Lower leg skin (tissue), 4 donors: ENCODE data around the gene ZNF366. TPM values are rescaled to one million over a fixed set of nuclear protein-coding genes. Genes with fewer than 3 reads are reported as not detected.

Experiments used
- DNase-seq, 2 donors: peaks; one replicate each; pipeline ENCODE4 v3.0.0-alpha.2; 2019; ENCODE audit warnings: low spot score in 2 of 2
- H3K4me3 ChIP-seq: fragments of 200-600 bp; sonication (generic); 2 replicates; pipeline ENCODE4 v1.5.1; 2017; ENCODE audit warnings: mild to moderate bottlenecking, low read depth; ENCODE audit not compliant: poor library complexity, severe bottlenecking
- POLR2A ChIP-seq, 2 donors: fragments of 450-650 bp; IDR thresholded peaks; one replicate each; pipeline ENCODE4 v1.6.1; 2016 to 2017; ENCODE audit warnings: antibody characterized with exemption in 2 of 2, mild to moderate bottlenecking in 1 of 2, moderate library complexity in 1 of 2
- WGBS, 2 donors: methylation state at CpG; one replicate each; pipeline ENCODE4 v1.1.5; 2018; 5-methylcytosine and 5-hydroxymethylcytosine counted together
- intact Hi-C: fragments of 100-400 bp; cut with DNase I; formaldehyde crosslinking; loops from one replicate; pipeline ENCODE4 v1.15.0; 2023; ENCODE audit warnings: low total_unique reads
- total RNA-seq, 4 donors: library from RNA; depleted of rRNA; stranded (reverse); fragments of >200 nt; gene quantifications; one replicate each; pipeline ENCODE4 v1.1.0, GENCODE V29; 2016
- TF ChIP-seq, protein P1 (sequence below), 3 donors: fragments of 450-650 bp; IDR thresholded peaks; one replicate each; pipeline ENCODE4 v1.5.1; 2016; ENCODE audit warnings: antibody characterized with exemption in 3 of 3, mild to moderate bottlenecking in 3 of 3, moderate library complexity in 2 of 3

Gene ZNF366
- total RNA-seq, 4 donors from 2014 or later: 0.51 to 3.5 (median 1.6) TPM

DNA sequence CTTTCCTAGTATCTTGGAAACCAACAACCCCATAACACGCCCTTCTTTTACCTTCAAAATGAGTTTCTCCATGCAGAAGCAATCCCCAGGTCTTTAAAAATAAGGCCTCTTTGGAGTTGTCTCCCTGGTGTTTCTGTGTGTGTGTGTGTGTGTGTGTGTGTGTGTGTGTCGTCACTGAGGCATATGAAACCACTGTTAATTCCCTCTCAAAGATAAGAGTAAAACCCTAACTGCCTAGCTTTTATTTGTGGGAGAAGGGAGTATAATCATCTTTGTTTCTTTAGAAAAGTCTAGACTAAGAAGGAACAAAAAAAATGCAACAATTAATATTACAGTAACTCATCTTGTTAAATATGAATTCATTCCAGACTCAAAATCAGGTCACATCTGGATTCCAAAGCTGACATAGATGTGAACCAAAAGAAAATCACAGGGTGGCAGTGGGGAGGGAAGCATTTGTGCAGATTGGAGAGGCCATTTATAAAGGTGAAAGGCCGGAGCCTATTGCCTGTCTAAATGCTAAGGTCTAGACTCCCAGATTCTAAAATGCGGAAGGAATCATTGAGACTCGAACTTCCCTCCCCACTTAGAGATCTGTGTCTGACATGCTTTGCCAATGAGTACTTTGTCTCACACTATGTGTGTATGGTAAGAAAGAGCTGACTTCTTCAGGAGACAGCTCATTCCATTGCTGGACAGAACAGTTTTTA is 91.4 kb downstream of the ZNF366 start:
- intact Hi-C loops: loop anchor here (5.0 kb wide), 1 partner anchor 1492 kb away; no protein-coding TSS in a partner anchor
- H3K4me3 ChIP-seq: no peak overlapping the region
- no peak for DNase-seq
- TF ChIP-seq POLR2A (IDR thresholded peaks at IDR 0.05): no peak
- TF ChIP-seq, protein P1, sequence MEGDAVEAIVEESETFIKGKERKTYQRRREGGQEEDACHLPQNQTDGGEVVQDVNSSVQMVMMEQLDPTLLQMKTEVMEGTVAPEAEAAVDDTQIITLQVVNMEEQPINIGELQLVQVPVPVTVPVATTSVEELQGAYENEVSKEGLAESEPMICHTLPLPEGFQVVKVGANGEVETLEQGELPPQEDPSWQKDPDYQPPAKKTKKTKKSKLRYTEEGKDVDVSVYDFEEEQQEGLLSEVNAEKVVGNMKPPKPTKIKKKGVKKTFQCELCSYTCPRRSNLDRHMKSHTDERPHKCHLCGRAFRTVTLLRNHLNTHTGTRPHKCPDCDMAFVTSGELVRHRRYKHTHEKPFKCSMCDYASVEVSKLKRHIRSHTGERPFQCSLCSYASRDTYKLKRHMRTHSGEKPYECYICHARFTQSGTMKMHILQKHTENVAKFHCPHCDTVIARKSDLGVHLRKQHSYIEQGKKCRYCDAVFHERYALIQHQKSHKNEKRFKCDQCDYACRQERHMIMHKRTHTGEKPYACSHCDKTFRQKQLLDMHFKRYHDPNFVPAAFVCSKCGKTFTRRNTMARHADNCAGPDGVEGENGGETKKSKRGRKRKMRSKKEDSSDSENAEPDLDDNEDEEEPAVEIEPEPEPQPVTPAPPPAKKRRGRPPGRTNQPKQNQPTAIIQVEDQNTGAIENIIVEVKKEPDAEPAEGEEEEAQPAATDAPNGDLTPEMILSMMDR (IDR thresholded peaks at IDR 0.05): no peak
- 83 to 85% methylated on average over 5 of the region's 5 CpGs for WGBS, 2 donors

DNA sequence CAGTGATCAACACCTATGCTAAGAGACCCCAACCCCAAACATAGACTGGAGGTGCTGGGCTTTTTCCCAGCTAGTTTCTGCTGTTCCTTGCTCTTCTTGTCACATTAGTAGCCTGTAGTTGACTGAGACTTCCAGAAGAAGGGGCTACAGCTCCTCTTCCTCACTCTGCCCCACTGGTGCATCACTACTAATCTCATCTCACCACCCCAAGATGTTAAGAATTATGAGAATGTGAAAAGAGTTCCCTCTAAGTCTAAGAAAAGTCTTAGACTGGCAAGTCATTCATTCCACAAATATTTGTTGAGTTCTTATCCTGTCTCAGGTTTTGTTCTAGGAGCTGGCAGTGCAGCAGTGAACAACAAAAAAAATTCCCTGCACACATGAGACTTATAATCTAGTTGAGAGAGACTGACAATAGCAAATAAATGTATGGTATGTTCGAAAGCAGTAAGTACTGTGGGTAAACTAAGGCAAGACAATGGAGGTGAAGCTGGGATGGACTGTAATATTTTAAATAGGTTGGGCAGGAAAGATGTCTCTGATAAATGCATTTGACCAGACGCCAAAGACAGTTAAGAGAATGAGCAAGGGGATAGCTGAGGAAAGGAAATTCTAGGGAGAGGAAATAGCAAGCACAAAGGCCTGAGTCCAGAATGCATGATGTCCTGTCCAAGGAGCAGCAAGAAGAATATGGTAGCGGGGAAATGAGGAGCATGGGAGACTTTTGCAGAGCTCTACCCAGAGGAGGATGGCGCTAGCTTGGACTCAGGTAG is 94.7 kb downstream of the ZNF366 start:
- H3K4me3 ChIP-seq: no peak overlapping the region
- 69 to 77% methylated on average over 4 of the region's 4 CpGs for WGBS, 2 donors
- intact Hi-C loops: no loop called here
- DNase-seq: no peak
- no peak for TF ChIP-seq POLR2A (IDR thresholded peaks at IDR 0.05)
- TF ChIP-seq, protein P1 (IDR thresholded peaks at IDR 0.05): no peak

DNA sequence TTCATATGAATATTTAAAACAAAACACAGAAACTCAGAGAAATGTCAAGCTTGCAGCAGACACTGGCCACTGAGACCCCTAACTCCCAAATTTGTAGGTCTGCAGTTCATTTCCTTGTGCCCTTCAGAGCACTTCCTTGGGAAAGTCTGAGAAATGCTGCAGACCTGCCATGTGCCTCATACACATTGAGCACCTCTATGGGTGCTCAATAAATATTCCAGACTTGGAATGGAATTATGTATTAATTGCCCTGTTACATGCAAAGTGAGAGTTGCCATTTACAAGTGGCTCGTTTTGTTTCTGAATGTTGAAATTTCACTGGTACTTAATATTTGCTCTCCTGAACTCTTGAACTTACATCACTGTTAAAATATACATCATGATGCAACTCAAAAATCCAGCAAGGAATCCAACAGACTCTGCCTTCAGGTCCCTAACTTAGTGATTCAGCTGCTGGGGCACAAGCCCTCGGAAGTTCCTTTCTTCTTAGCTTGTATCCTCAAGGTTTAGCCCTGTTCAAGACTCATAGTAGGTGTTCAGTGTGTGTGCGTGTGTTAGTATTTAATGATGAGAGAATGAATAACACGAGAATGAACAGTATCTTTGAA is 96.4 kb downstream of the ZNF366 start:
- no peak for DNase-seq
- 82 to 88% methylated on average over 4 of the region's 4 CpGs for WGBS, 2 donors
- intact Hi-C loops: no loop called here
- H3K4me3 ChIP-seq: no peak overlapping the region
- TF ChIP-seq POLR2A (IDR thresholded peaks at IDR 0.05): no peak
- TF ChIP-seq, protein P1 (IDR thresholded peaks at IDR 0.05): no peak

DNA sequence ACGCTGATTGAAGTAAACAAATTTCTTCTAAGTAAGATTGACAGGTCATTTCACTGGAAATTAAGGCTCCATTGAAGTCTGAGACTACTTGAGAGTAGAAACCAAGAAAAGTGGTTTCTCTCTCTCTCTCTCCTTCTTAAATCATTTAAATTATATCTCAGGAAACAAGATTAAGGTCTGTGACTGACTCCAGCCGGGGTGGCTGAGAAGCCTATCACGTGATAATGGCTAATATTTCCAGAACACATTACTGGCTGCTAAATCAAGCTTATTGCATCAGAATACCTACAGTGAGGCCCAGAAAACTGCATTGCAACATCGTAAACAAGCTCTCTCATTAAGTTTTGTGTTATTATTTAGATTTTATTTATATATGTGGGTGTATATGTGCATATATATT is 98.6 kb downstream of the ZNF366 start:
- intact Hi-C loops: no loop called here
- H3K4me3 ChIP-seq: no peak overlapping the region
- 59 to 72% methylated on average over 4 of the region's 4 CpGs for WGBS, 2 donors

DNA sequence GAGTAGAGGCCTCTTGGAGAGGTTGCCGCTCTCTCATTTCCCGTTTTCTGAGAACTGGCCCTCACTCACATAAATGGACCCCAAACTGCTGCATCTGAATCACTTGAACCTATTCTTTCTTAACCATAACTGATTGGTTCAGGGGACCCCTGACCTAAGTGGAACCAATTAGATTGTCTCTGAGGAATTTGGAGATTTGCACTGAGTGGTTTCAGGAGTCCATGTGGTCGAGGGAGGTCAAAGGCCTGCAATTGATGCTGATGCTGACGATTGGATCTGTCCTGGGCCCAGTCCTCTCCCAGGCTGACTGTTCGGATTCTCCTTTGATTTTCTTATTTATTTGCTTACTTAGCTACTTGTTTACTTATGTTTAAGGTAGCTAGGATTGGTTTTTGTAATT is 99.1 kb downstream of the ZNF366 start:
- H3K4me3 ChIP-seq: no peak overlapping the region
- DNase-seq: no peak
- no peak for TF ChIP-seq POLR2A (IDR thresholded peaks at IDR 0.05)
- TF ChIP-seq, protein P1 (IDR thresholded peaks at IDR 0.05): no peak
- WGBS, 2 donors: 90 to 92% methylated on average over 5 of the region's 5 CpGs
- intact Hi-C loops: no loop called here

More for the DNA sequence above, 98.6 kb downstream of the ZNF366 start:
- TF ChIP-seq, protein P1 (IDR thresholded peaks at IDR 0.05): no peak
- TF ChIP-seq POLR2A (IDR thresholded peaks at IDR 0.05): no peak
- no peak for DNase-seq
